ENCODE measurements around the gene LSS.

GRCh38 chr21:46227811-46228344 is 696 bp downstream of the LSS start:
- TF ChIP-seq CTCF (optimal IDR thresholded peaks at IDR 0.05 in 1 of 3, IDR thresholded peaks at IDR 0.05 in 1 of 3, conservative IDR thresholded peaks at IDR 0.05 in 1 of 3; ENCODE audit: extremely low read depth in 1 of 3, insufficient read depth in 2 of 3, low read length in 3 of 3): no peak
- TF ChIP-seq EZH2 (IDR thresholded peaks at IDR 0.05; ENCODE audit: low read length): no peak
